Endodermal cell (in vitro differentiated cells): ENCODE results near the gene NAA38. TPM values are rescaled to one million over a fixed set of nuclear protein-coding genes. Genes with fewer than 3 reads are reported as not detected.
A peak's percentile ranks its signal among the peaks of the same experiment; 100 is the strongest.

Experiments used
- DNase-seq: peaks from one replicate; pipeline ENCODE4 v3.0.0-alpha.2; 2017
- H3K27ac ChIP-seq: 2 replicates; pipeline ENCODE4 v1.5.1; 2013; ENCODE audit warnings: mild to moderate bottlenecking, low read depth, low read length, moderate library complexity
- H3K27me3 ChIP-seq: 2 replicates; pipeline ENCODE4 v1.6.1; 2013; ENCODE audit warnings: mild to moderate bottlenecking, low read length, moderate library complexity; ENCODE audit not compliant: insufficient read depth, control insufficient read depth, poor library complexity, severe bottlenecking
- H3K36me3 ChIP-seq: 2 replicates; pipeline ENCODE4 v1.7.0; 2013; ENCODE audit warnings: mild to moderate bottlenecking, low read length, moderate library complexity; ENCODE audit not compliant: control insufficient read depth, insufficient read depth
- H3K4me1 ChIP-seq: one replicate; pipeline ENCODE4 v1.7.0; 2013; ENCODE audit warnings: low read length; ENCODE audit not compliant: control insufficient read depth, insufficient read depth
- H3K4me3 ChIP-seq: 2 replicates; pipeline ENCODE4 v1.5.1; 2013; ENCODE audit warnings: mild to moderate bottlenecking, low read length, moderate library complexity
- H3K9ac ChIP-seq: 2 replicates; pipeline ENCODE4 v1.6.1; 2013; ENCODE audit warnings: mild to moderate bottlenecking, low read length, moderate library complexity; ENCODE audit not compliant: poor library complexity, severe bottlenecking; ENCODE audit errors: extremely low read depth
- H3K9me3 ChIP-seq: 2 replicates; pipeline ENCODE4 v1.6.1; 2013; ENCODE audit warnings: mild to moderate bottlenecking, low read length, moderate library complexity; ENCODE audit not compliant: control insufficient read depth
- H3K27ac Mint-ChIP-seq: 2 replicates; pipeline ENCODE4 v1.8.0; 2020; ENCODE audit warnings: mixed read lengths
- H3K27me3 Mint-ChIP-seq: 2 replicates; pipeline ENCODE4 v1.8.0; 2021; ENCODE audit warnings: mild to moderate bottlenecking, mixed read lengths; ENCODE audit not compliant: insufficient read depth
- H3K36me3 Mint-ChIP-seq: 2 replicates; pipeline ENCODE4 v1.8.0; 2020; ENCODE audit warnings: low read depth, mixed read lengths
- H3K4me1 Mint-ChIP-seq: 2 replicates; pipeline ENCODE4 v1.8.0; 2020; ENCODE audit warnings: mixed read lengths
- H3K4me3 Mint-ChIP-seq: 2 replicates; pipeline ENCODE4 v1.8.0; 2020; ENCODE audit warnings: mild to moderate bottlenecking, moderate library complexity, mixed read lengths
- H3K9me3 Mint-ChIP-seq: 2 replicates; pipeline ENCODE4 v1.8.0; 2020; ENCODE audit warnings: mild to moderate bottlenecking, mixed read lengths
- CTCF ChIP-seq: fragments of 200-600 bp; sonication (generic); conservative IDR thresholded peaks from 2 replicates; pipeline ENCODE4 v1.5.0; 2021; ENCODE audit warnings: antibody characterized with exemption, mild to moderate bottlenecking
- WGBS, 2 experiments: methylation state at CpG; one replicate each; pipeline versions ENCODE4 v1.1.5 to v1.1.7; 2013; ENCODE audit warnings: missing lambda C conversion rate in 2 of 2, mixed read lengths in 1 of 2; ENCODE audit not compliant: insufficient coverage in 1 of 2, insufficient read length in 1 of 2; 5-methylcytosine and 5-hydroxymethylcytosine counted together
- total RNA-seq, 2 donors: library from RNA; stranded (reverse); fragmentation: NEBNext Ultra II Directional in 1 of 2; extraction: Animal tissue kit (Norgen Biotek cat#: 25700) in 1 of 2; gene quantifications; 2 replicates in 1 of 2; 3 replicates in 1 of 2; pipeline ENCODE4 v1.2.1, GENCODE V29; 2021

The NAA38 gene
- total RNA-seq, 2 donors from 2014 or later = 38.9 to 44.8 TPM

- H3K4me3 ChIP-seq = no peak overlapping the region
These were observed 18.5 kb upstream of the NAA38 start for GRCh38 chr17:7875804-7876370.

GRCh38 chr17:7873051-7873450 is 15.7 kb upstream of the NAA38 start:
- H3K27me3 Mint-ChIP-seq = no peaks in the 10 kb centered on the region
- Histone ChIP-seq H3K9me3 (no peaks in the 10 kb centered on the region), H3K27ac (no peak overlapping the region), H3K4me3 (no peak overlapping the region), H3K36me3 (peaks cover 62% of the 10 kb centered on the region), H3K27me3 (no peaks in the 10 kb centered on the region), H3K4me1 (no peaks in the 10 kb centered on the region), H3K9ac (no peak overlapping the region)
- no peak overlapping the region for H3K4me3 Mint-ChIP-seq
- DNase-seq = peak; percentile 30
- WGBS, 2 experiments = 86 to 96% methylated on average over 4 of the region's 4 CpGs
- H3K4me1 Mint-ChIP-seq = peaks cover 2% of the 10 kb centered on the region
- H3K27ac Mint-ChIP-seq = no peak overlapping the region
- no peak for TF ChIP-seq CTCF
- H3K9me3 Mint-ChIP-seq = no peaks in the 10 kb centered on the region
- H3K36me3 Mint-ChIP-seq = peaks cover 31% of the 10 kb centered on the region

More at GRCh38 chr17:7875804-7876370, 18.5 kb upstream of the NAA38 start:
- H3K9me3 Mint-ChIP-seq = no peaks in the 10 kb centered on the region
- H3K36me3 Mint-ChIP-seq = peaks cover 31% of the 10 kb centered on the region
- no peak overlapping the region for H3K4me3 Mint-ChIP-seq
- no peaks in the 10 kb centered on the region for H3K27me3 Mint-ChIP-seq
- no peak overlapping the region for H3K9ac ChIP-seq
- peaks cover 83% of the 10 kb centered on the region for H3K36me3 ChIP-seq
- no peaks in the 10 kb centered on the region for H3K4me1 ChIP-seq
- WGBS, 2 experiments = 86 to 92% methylated on average over 1 of the region's 2 CpGs
- no peaks in the 10 kb centered on the region for H3K9me3 ChIP-seq
- H3K27me3 ChIP-seq = no peaks in the 10 kb centered on the region
- no peak overlapping the region for H3K27ac Mint-ChIP-seq
- no peak overlapping the region for H3K27ac ChIP-seq
- DNase-seq = no peak
- no peak for TF ChIP-seq CTCF
- peaks cover 2% of the 10 kb centered on the region for H3K4me1 Mint-ChIP-seq

DNA sequence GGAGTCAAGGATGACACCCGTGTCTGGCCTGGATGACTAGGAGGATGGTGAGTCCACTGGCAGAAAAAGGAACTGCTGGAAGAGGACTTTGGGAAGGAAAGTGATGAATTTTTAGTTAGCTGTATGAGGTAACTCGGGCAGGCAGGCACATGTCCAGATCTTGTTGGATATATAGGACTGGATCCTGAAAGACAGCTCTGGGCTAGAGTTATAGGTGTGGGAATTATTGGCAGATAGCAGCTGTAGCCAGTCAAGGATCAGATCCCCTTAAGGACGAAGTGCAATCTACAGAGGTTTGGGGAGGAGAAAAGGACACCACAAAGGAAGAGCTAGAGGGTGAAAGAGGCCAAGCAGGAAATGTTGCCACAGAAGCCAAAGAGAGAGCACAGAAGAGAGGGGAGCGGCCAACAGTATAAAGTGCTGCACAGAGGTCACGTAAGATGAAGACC is 10.5 kb upstream of the NAA38 start:
- H3K4me3 ChIP-seq = no peak overlapping the region
- no peak overlapping the region for H3K27ac Mint-ChIP-seq
- no peak overlapping the region for H3K27ac ChIP-seq
- H3K36me3 ChIP-seq = peaks cover 41% of the 10 kb centered on the region
- no peaks in the 10 kb centered on the region for H3K27me3 Mint-ChIP-seq
- no peak overlapping the region for H3K9ac ChIP-seq
- no peaks in the 10 kb centered on the region for H3K4me1 ChIP-seq
- WGBS, 2 experiments = 94 to 95% methylated on average over 5 of the region's 5 CpGs
- peaks cover 38% of the 10 kb centered on the region for H3K36me3 Mint-ChIP-seq
- peaks cover 9% of the 10 kb centered on the region for H3K4me1 Mint-ChIP-seq
- no peak for TF ChIP-seq CTCF
- peak; percentile 10 for DNase-seq
- H3K4me3 Mint-ChIP-seq = no peak overlapping the region
- no peaks in the 10 kb centered on the region for H3K9me3 Mint-ChIP-seq
- no peaks in the 10 kb centered on the region for H3K27me3 ChIP-seq
- H3K9me3 ChIP-seq = no peaks in the 10 kb centered on the region
